GM18502 (cell line): ENCODE results near the gene HMGN4.
"Not testable (repeated sequence)": the region's sequence is repeated elsewhere in the genome, so short reads cannot be mapped to it uniquely, and the experiment has no call there.

ENCODE experiments used
- ATAC-seq: cut with Tn5 transposase; IDR thresholded peaks from one replicate; pipeline ENCODE4 v1.9.1; 2021; ENCODE audit warnings: mild to moderate bottlenecking; ENCODE audit not compliant: unreplicated experiment, poor library complexity

Gene HMGN4

DNA sequence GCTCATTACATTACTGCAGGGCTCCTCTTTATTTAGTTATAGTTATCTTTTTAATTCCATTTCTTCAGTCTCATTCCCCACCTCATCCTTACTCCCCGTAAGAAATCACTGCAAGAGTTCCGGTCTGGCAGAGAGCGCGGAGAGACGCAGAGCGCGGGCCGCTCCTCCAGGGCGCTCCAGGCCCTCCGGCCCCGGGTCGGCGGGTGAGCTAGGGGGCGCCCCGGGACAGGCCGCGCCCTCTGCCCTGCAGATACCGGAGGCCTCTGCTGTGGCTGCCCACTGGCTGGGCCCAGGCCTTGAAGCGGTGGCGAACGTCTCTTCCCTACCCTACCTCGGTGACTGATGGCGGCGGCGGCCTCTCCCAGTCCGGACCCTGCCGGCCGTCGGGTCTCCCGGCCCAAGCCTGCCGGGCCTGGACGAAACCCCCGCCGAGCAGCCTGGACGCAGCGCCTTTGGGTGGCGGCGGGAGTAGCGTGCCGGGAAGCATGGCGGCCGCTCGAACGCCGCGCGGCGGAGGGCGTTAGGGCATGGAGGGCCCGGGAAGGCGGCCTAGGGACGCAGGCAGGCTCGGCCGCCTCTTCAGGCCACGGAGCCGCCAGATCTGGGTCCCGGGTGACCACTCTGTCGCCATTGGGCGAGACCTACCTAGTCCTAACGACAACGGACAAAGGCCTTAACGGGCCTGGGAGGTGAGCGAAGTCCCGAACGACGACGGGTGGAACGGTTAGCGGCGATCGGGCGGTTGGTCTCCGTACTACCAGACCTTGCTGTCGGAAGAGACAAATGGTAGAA is 16.4 kb upstream of the HMGN4 start:
- peak; percentile 79 for ATAC-seq

DNA sequence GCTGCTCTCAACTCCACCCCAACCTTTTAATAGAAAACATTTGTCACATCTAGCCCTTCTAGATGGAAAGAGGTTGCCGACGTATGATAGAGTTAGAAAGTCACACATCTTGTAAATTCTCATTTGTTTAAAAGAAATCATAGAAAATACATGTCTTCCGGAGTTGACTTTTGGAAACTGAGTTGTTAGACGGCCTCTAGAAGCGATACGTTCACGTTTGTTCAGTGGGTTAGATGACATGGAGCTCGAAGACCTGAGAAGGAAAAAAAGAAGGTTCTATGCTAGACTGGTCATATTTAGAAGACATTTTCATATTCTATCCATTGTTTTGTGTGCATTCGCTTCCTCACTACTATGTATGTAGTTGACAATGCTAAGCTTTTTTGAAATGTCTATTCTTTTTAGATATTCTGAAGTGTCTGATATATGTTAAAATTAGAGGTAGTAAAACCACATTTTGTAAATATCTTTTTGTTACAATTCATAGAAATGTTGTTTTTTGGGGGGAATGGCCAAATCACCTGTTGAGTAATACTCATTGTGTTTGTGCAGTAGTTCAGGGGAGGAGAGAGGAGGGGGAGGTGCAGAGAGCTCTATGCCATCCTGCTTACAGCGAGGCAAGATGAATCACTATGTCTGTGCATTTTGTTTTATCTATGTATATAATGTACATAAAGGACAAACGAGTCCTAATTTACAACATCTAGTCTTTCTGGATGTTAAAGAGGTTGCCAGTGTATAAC is 15.5 kb upstream of the HMGN4 start:
- not testable (repeated sequence) for ATAC-seq

DNA sequence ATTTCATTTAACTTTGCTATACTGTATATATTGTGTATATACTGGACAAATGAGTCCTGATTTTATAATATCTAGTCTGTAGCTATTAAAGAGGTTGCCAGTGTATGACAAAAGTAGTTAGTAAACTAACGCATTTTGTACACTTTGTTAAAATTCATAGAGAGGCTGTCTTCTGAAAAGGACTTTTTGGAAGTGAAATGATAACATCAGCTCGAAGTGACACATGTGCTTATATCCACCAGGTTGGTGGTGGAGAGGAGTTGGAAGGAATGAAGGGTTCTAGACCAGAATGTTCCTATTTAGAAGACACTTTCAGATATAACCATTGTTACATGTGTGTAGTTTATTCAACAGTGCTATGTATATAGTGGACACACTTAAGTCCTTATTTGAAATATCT is 13.9 kb upstream of the HMGN4 start:
- not testable (repeated sequence) for ATAC-seq

DNA sequence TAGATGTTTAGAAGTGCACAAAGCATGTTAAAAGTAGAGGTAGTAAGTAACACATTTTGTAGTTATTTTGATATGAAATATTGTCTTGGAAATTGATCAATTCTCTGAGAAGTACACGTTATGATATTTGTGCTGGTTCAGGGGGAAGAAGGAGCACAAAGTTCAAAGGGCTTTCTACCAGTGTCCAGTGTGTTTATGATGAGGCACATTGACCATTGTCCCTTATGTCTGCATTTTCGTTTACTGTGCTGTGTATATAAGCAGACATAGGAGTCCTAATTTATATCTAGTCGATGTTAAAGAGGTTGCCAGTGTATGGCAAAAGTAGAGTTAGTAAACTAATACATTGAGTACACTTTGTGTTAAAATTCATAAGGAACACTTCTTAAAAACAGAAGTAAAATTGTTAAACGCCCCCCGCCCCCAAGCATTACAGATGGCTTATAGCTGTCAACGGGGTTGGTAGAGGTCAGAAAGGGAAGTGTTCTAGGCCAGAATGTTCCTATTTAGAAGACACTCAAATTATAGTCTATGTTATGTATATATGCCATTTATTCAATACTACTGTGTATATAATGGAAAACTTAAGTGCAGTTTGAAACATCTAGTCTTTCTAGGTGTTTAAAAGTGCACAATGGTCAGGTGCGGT is 13.3 kb upstream of the HMGN4 start:
- ATAC-seq = no peak

DNA sequence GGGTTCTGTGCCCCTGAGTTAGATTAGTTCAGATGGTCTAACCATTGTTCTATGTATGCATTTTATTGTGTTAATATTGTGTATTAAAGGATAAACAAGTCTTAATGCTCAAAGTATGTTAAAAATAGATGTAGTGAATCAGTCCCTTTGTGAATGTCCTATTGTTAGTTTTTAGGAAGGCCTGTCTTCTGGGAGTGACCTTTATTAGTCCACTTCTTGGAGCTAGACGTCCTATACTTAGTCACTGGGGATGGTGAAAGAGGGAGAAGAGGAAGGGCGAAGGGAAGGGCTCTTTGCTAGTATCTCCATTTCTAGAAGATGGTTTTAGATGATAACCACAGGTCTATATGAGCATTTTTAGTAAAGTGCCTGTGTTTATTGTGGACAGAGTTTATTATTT is 12.3 kb upstream of the HMGN4 start:
- ATAC-seq = no peak

DNA sequence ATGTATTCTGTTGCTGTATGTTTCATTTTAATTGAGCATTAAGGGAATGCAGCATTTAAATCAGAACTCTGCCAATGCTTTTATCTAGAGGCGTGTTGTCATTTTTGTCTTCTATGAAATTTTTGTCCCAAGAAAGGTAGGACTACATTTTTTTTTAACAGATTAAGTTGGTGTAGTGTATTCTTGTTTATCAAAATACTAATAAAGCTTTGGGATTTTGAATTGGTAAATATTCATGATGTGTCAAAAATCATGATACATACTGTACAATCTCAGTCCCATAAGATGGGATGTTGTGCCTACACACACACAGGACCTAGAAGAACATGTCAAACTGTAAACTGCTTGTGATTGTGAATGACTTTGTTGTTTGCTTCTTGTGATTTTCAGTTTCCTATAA is 11.2 kb upstream of the HMGN4 start:
- no peak for ATAC-seq

DNA sequence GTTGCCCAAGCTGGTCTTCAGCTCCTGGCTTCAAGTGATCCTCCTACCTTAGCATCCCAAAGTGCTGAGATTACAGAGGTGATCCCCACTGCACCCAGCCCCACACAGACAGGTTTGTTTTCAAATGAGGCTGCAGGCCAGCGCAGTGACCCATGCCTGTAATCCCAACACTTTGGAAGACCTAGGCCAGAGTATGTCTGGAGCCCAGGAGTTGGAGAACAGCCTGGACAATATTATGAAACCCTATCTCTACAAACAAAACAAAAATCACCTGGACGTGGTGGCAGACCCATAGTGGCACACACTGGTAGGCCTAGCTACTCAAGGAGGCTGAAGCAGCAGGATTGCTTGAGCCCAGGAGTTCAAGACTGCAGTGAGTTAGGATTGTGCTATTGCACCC is 8.0 kb upstream of the HMGN4 start:
- no peak for ATAC-seq

DNA sequence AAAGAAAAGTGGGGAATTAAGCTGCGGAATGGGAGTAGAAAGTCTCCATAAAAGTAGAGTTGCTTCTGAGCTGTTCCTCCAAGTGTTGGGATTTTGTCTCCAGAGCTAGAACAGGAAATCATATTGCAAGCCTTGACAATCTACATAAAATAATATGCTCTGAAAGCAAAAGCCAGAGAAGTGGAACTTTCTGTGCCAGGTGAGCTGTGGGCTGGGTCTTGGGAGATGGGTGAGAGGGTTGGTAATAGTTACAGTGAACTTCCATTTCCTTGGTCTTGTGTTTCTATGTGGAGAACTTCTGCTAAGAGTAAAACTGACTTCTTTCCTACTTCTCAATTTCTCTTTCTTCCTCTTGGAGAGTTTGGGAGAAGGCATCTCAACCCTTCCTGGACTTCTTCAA is 6.3 kb upstream of the HMGN4 start:
- ATAC-seq = no peak

DNA sequence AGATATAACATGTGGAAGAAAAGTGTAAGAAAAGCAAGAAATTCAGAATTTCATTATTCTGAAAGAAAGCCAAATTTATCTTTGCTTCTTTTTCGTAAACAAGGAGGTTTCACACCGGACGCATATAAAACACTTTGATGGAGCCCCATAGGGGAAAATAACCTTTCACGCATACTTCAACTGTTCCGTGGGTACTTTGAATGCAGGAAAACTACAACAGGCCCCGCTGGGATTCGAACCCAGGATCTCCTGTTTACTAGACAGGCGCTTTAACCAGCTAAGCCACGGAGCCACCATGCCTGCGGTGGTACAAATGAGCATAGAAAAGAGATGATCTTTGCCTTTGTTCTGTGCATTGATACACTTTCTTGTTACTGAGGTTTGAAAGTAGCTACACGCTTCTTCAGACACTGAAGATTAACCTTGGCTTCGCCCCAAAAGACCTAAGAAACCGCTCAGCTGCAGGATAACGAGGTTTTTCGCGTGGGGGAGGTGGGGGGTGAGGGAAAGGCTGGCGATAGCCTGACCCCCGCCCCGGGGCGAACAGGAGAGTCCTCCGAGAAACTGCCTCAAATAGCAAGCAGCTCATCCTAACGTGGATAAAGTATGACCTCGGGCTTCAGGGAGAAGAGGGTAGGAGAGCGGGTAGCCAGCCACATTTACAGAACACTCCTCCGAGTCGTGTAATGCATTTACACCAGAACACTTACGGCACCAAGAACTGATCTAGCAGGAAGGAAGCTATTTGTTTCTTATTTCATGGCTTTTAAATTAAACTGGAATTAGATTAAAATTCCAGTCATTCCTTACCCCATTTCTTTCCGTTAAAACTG is 5.3 kb upstream of the HMGN4 start:
- ATAC-seq = peak; percentile 47

DNA sequence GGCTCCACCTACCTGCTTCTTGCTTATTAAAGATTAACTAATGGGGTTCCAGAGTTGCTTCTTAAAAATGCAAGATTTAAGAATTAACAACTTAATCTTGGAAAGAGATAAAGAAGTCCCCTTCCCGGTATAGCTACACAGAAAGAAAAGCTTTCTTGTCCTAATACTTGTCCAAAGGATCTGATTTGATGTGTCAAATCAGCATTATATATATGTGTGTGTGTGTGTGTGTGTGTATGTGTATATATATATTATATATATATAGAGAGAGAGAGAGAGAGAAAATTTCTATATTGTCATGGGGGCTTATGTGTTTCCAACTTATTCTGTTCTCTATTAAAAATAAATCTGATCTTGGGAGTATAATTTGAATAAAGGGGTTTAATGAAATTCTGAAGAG is 4.6 kb upstream of the HMGN4 start:
- no peak for ATAC-seq

DNA sequence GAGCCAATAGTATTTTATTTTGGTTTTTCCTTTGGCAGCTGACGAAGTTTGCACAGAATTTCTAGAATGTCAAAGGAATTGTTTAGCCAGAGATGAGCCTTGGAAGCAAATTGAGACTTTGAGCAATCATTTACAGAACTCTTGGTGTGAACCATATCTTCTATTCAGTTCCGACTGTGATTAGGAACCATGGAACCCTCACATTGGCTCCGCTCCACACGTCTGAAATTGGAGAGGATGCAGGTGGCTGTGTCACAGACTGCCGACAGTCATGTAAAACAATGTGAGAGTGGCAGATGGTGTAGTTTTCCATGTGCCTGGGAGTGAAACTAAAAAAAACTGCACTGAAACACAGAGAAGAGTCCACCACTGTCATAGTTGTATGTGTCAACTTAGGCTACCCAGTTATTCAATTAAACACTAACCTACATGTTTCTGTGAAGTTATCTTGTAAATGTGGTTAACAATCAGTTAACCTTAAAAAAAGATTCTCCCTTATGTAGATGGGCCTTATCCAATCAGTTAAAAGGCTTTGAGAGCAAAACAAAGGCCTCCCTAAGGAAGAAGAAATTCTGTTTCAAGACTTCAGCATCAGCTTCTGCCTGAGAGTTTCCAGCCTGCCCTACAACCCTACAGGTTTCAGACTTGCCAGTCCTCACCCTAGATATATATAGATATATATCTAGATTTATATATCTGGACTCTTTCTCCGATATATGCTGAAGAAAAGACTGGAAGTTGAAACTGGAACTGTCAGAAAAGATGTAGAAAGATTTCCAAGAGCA is 3.3 kb upstream of the HMGN4 start:
- no peak for ATAC-seq

DNA sequence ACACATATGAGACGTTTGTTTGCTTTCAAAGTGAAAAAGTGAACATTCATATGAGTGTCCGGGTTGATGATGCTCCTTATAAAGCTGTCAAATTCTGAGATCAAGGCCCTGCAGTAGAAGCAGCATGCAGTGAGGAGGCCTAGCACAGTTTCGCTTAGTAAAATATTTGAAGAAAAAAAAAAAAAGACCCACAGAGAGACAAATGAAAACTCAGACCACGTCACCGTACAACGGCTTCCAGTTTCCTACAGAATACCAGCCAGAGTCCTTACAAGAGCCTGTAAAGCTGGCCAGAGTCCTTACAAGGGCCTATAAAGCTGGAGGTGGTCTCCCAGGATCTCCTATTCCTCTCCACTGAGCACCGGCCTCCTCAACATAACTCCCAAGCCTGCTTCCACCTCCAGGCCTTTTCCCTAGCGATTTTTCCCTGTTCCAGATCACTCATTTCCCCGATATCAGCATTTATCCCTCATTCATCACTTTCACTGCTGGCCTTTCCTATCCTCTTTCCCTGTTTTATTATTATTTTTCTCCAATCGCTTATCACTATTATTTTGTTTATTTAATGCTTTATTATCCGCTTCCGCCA is 1.5 kb upstream of the HMGN4 start:
- no peak for ATAC-seq

DNA sequence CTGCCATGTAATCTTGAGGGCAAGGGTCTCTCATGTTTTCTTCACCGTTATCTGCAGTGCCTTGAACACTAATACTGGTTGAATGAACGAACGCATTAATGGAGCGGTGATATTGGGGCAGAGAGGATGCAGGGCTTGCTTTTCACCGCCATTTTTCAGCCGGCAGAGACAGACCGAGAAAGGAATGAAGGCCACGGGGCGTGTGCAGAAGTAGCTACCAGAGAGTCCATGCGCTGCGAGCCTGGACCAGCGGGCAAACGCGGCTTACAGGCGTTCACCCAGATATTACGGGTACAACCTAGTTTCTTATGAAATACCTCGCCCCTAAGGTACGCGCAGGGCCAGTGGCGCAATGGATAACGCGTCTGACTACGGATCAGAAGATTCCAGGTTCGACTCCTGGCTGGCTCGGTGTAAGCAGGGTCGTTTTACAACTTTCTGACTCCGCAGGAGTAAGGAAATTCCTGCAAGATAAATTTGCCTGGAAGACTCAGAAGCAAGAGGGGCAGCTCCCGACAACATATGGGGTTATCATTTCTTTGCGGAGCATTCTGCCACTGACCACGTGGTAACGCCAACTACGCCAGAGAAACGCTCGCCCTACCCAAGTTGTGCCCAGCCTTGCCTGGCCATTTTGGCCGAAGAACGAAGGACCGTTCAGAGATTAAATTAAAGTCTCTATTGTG is 863 bp upstream of the HMGN4 start:
- peak; percentile 49 for ATAC-seq

DNA sequence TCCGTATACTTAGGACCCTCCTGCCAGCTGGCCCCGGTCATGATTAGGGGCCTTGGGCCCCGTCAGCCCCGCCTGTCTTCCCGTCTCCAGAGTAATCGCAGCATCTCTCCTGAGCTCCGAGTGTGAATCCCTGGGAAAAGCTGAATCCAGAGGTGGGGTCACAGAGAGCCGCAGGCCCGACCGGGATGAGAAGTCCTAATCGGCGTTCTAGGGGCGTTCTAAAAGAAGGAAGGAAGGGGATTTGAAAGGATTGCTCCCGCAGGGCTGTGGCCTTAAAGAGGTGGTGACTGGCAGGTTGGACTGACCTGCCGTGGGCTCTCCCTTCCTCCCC is 371 bp downstream of the HMGN4 start:
- ATAC-seq = no peak

DNA sequence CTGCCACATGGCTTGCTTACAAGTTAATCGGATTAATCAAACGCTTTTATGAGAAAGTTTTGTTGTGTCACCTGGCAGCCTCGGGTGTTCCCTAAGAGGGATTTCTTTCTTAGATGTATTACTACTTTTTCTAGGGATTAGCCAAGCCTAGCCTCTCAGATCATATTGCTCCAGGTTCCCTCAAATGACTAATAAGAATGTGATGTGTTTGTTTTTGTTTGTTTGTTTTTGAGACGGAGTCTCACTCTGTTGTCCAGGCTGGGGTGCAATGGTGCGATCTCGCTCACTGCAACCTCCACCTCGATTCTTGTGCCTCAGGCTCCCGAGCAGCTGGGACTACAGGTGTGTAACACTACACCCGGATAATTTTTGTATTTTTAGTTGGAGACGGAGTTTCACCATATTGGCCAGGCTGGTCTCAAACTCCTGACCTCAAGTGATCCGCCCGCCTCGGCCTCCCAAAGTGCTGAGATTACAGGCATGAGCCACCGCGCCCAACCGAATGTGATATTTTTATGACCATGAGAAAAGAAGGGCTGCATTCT is 977 bp downstream of the HMGN4 start:
- ATAC-seq = no peak

DNA sequence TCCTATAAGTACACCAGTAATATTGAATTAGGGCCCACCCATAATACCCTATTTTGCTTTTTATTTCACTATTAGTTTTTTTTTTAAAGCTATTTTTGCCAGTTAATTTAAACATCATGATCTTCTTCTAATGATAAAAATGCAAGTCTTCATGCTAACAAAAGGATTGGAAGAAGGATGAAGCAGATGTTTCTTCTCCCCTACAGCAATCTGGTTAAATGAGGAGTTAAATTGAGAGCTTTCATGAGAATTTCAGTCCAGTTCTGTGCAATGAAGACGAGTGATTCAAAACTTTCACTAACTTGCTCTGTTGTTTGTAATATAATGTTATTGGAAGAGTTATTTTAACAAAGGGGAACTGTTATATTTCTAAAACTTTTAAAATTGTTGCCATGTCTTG is 3.4 kb downstream of the HMGN4 start:
- no peak for ATAC-seq

DNA sequence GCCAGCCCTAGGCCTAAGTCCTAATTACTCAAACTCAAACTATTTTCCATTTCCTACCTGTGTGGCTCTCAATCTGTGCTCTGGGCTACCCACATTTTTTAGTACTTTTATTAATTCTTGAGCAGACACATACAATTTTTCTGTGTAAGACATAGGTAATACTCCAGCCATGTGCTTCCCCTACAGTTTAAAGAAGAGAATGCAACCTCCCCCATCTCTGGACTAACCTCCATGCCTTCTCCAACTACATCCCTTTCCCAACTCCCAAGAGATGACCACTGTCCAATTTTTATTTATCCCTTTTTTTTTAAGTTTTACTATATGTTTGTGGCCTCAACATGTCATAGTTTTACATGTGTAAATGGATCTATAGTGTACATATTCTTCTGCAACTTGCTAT is 5.8 kb downstream of the HMGN4 start:
- no peak for ATAC-seq

DNA sequence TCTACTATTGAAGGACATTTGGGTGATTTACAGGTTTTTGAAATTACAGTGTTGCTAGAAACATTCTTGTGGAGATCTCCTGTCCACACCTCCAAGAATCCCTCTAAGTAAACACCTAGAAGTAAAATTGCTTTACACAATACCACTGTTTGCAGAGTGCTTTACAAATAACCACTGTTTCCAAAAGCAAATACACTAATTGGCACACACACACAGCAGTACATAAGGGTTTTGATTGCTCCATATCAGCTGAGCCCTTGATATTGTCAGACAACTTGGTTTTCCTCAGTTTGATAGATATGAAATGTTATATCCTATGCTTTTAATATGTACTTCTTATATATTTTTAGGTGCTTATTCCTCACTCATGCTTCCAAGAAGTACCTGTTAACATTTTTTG is 6.3 kb downstream of the HMGN4 start:
- ATAC-seq = no peak

DNA sequence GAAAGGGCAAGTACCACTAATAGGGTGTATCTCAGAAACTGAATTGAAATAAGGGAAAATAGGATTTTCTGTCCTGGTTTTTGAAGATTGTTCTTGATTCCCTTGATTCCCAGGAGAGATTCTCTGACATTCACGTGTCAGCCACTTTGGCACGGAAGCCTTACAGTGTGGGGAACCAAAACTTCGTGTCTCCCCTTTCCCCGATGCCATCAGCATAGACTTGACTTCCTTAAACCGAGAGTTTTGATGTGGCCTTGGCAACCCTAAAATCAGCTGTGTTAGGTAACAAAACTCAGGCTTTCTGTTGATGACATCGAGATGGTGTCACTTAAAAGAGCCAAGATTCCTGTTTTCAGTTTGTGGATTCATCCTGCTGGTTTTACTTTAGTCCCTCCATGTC is 7.5 kb downstream of the HMGN4 start:
- ATAC-seq = no peak
